Measurements from ENCODE around the gene DOC2A. TPM values are rescaled to one million over a fixed set of nuclear protein-coding genes. Genes with fewer than 3 reads are reported as not detected.

The DOC2A gene
- total RNA-seq, 1 donor, result not detected

GRCh38 chr16:29971304-29971703 is 39.5 kb downstream of the DOC2A start:
- TF ChIP-seq CTCF (IDR thresholded peaks at IDR 0.05; ENCODE audit: insufficient read depth, low read length), result no peak
- H3K4me3 ChIP-seq (ENCODE audit: low read depth, low read length), result no peak overlapping the region
- no peak for DNase-seq (ENCODE audit: low read depth)

- TF ChIP-seq CTCF (IDR thresholded peaks at IDR 0.05; ENCODE audit: insufficient read depth, low read length), result no peak
- no peak for DNase-seq (ENCODE audit: low read depth)
- no peak overlapping the region for H3K4me3 ChIP-seq (ENCODE audit: low read depth, low read length)
Measured at GRCh38 chr16:29968205-29968604, 42.6 kb downstream of the DOC2A start.

- no peak for TF ChIP-seq CTCF (IDR thresholded peaks at IDR 0.05; ENCODE audit: insufficient read depth, low read length)
- H3K4me3 ChIP-seq (ENCODE audit: low read depth, low read length), result peak overlapping the region; percentile 81
- DNase-seq (ENCODE audit: low read depth), result no peak
Measured at GRCh38 chr16:29963021-29963743, 47.6 kb downstream of the DOC2A start.

- peak overlapping the region; percentile 81 for H3K4me3 ChIP-seq (ENCODE audit: low read depth, low read length)
- TF ChIP-seq CTCF (IDR thresholded peaks at IDR 0.05; ENCODE audit: insufficient read depth, low read length), result no peak
- DNase-seq (ENCODE audit: low read depth), result peak; percentile 59
Measured at GRCh38 chr16:29962344-29962994, 48.4 kb downstream of the DOC2A start.

- peak; percentile 80 for DNase-seq (ENCODE audit: low read depth)
- H3K4me3 ChIP-seq (ENCODE audit: low read depth, low read length), result peak within 1 kb of the TSS; percentile 81
Measured at GRCh38 chr16:29961479-29962343, 49.1 kb downstream of the DOC2A start, which contains the start of gene TMEM219. Gene TMEM219 (plus strand): TSS chr16:29962079. CDS start chr16:29963144, 1,065 bp downstream.

More at GRCh38 chr16:29961479-29962343, 49.1 kb downstream of the DOC2A start, which contains the start of gene TMEM219:
- TF ChIP-seq CTCF (IDR thresholded peaks at IDR 0.05; ENCODE audit: insufficient read depth, low read length), result peak; percentile 56

All from fibroblast of the aortic adventitia (primary cell).